ENCODE measurements around the gene IGFL4.

Gene IGFL4

DNA sequence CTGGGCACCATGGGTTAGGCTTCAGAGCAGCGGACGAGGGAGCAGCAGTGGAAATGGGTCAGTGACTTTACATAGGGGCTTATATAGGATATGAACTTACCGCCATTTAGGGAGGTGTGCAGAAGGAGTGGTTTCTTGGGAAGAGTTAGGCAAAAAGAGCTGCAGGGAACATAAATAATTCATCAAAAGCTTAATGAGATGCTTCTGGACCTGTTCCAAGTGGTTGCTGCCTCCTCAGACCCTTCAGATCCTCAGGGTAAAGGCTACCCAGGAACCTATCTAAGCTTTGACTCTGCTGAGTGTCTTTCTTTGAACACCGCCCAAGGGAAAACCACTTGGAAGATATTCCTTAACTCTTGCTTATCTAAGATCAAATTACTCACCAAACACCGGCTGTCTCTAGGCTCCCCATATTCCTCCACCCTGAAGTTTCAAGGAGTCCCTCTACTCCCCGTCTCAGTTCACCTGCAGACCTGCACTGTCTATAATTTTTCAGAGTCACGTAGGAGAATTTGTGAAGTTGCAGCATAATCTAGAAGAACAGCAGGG is at the start of gene IGFL4:
TSS of gene IGFL4 (minus strand) at position 51 of the 549 bp plus-strand sequence. CDS start at position 11, 40 bp downstream.
- H3K27me3 ChIP-seq (ENCODE audit: insufficient read depth, low read length): 0 out of 2 replicates have a peak, but pooled peaks cover 7% of the 10 kb centered on the region

DNA sequence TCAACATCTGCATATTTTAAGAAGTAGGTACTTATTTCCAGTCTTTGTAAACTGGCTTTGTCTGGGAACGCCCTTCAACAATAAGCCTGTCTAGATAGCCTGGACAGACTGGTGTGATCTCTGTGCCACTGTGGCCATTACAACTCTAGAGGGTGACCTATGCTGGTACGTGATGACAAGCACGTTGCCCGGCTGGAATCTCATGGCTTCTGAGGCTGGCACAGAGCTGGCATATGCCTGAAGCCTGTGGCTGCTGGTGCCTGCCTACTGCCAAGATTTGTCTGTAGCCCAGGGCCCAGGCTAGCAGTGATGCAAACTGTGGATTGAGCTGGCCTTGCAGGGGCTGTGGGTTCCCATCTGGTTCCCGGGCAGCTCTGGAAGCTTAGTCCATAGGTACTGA is 49.6 kb upstream of the IGFL4 start:
- peaks cover 4% of the 10 kb centered on the region; the same call in 1 of the 2 replicates for H3K9me3 ChIP-seq (ENCODE audit: low read length)
- H3K4me2 ChIP-seq (ENCODE audit: low read length): no peak overlapping the region
- no peak overlapping the region for H3K27ac ChIP-seq (ENCODE audit: low read depth, low read length, poor library complexity, severe bottlenecking)
- no peak overlapping the region for H2AFZ ChIP-seq (ENCODE audit: low read length)
- TF ChIP-seq, protein P1, sequence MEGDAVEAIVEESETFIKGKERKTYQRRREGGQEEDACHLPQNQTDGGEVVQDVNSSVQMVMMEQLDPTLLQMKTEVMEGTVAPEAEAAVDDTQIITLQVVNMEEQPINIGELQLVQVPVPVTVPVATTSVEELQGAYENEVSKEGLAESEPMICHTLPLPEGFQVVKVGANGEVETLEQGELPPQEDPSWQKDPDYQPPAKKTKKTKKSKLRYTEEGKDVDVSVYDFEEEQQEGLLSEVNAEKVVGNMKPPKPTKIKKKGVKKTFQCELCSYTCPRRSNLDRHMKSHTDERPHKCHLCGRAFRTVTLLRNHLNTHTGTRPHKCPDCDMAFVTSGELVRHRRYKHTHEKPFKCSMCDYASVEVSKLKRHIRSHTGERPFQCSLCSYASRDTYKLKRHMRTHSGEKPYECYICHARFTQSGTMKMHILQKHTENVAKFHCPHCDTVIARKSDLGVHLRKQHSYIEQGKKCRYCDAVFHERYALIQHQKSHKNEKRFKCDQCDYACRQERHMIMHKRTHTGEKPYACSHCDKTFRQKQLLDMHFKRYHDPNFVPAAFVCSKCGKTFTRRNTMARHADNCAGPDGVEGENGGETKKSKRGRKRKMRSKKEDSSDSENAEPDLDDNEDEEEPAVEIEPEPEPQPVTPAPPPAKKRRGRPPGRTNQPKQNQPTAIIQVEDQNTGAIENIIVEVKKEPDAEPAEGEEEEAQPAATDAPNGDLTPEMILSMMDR (IDR thresholded peaks at IDR 0.05; ENCODE audit: low read length): no peak
- TF ChIP-seq EZH2 (IDR thresholded peaks at IDR 0.05; ENCODE audit: borderline replicate concordance, low read length): no peak
- H3F3A ChIP-seq (ENCODE audit: insufficient read depth, low read length): no peaks in the 10 kb centered on the region
- no peaks in the 10 kb centered on the region for H3K36me3 ChIP-seq (ENCODE audit: insufficient read depth, low read length)
- H3K4me1 ChIP-seq (ENCODE audit: insufficient read depth, low read length, severe bottlenecking): no peaks in the 10 kb centered on the region
- H4K20me1 ChIP-seq (ENCODE audit: insufficient read depth, low read length): no peaks in the 10 kb centered on the region
- H3K27me3 ChIP-seq (ENCODE audit: insufficient read depth, low read length): peaks cover 7% of the 10 kb centered on the region; the same call in 1 of the 2 replicates
- H3K9me2 ChIP-seq (ENCODE audit: low read depth, low read length): no peaks in the 10 kb centered on the region
- H3K79me2 ChIP-seq (ENCODE audit: insufficient read depth, low read length): no peaks in the 10 kb centered on the region
- H3K4me3 ChIP-seq (ENCODE audit: low read depth, low read length, poor library complexity, severe bottlenecking): no peak overlapping the region
- no peak overlapping the region for H3K9ac ChIP-seq (ENCODE audit: low read length)

More for the DNA sequence above, at the start of gene IGFL4:
- Histone ChIP-seq H3K4me3 (ENCODE audit: low read depth, low read length, poor library complexity, severe bottlenecking) (no peak within 1 kb of the TSS), H4K20me1 (ENCODE audit: insufficient read depth, low read length) (no peaks in the 10 kb centered on the region), H3K4me2 (ENCODE audit: low read length) (no peak within 1 kb of the TSS), H3K36me3 (ENCODE audit: insufficient read depth, low read length) (no peaks in the 10 kb centered on the region), H3K79me2 (ENCODE audit: insufficient read depth, low read length) (no peaks in the 10 kb centered on the region), H3K9me3 (ENCODE audit: low read length) (no peaks in the 10 kb centered on the region), H3K9me2 (ENCODE audit: low read depth, low read length) (no peaks in the 10 kb centered on the region), H3K27ac (ENCODE audit: low read depth, low read length, poor library complexity, severe bottlenecking) (no peak within 1 kb of the TSS), H3K4me1 (ENCODE audit: insufficient read depth, low read length, severe bottlenecking) (no peaks in the 10 kb centered on the region), H2AFZ (ENCODE audit: low read length) (no peak within 1 kb of the TSS), H3K9ac (ENCODE audit: low read length) (no peak within 1 kb of the TSS), H3F3A (ENCODE audit: insufficient read depth, low read length) (no peaks in the 10 kb centered on the region)
- TF ChIP-seq, protein P1 (IDR thresholded peaks at IDR 0.05; ENCODE audit: low read length): no peak
- no peak for TF ChIP-seq EZH2 (IDR thresholded peaks at IDR 0.05; ENCODE audit: borderline replicate concordance, low read length)

GRCh38 chr19:46089432-46089831 is 48.6 kb upstream of the IGFL4 start:
- no peaks in the 10 kb centered on the region for H3F3A ChIP-seq (ENCODE audit: insufficient read depth, low read length)
- no peak overlapping the region for H3K9ac ChIP-seq (ENCODE audit: low read length)
- H4K20me1 ChIP-seq (ENCODE audit: insufficient read depth, low read length): no peaks in the 10 kb centered on the region

DNA sequence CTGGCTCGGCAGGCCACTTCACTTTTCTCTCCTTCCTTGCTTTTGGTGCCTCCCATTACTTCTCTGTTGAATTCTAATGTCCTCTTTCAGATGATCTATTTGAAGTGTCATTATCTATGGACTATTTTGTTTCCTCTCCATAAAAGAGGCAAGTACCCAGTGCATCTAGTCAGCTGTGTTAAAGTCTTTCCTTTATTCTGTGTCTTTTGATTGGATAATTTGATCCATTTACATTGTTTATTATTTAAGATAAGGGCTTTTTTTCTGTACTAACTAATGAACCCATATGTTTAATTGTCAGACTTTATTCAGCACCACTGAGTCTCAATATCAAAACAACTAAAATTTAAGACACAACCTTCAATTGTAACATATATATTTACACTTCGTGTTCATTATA is 47.3 kb upstream of the IGFL4 start:
- Histone ChIP-seq H3F3A (ENCODE audit: insufficient read depth, low read length) (no peaks in the 10 kb centered on the region), H3K27ac (ENCODE audit: low read depth, low read length, poor library complexity, severe bottlenecking) (no peak overlapping the region), H2AFZ (ENCODE audit: low read length) (no peak overlapping the region), H3K4me2 (ENCODE audit: low read length) (no peak overlapping the region), H3K27me3 (ENCODE audit: insufficient read depth, low read length) (peaks cover 7% of the 10 kb centered on the region; the same call in 1 of the 2 replicates), H3K9ac (ENCODE audit: low read length) (no peak overlapping the region), H3K9me3 (ENCODE audit: low read length) (peaks cover 4% of the 10 kb centered on the region; the same call in 1 of the 2 replicates), H3K9me2 (ENCODE audit: low read depth, low read length) (no peaks in the 10 kb centered on the region), H3K79me2 (ENCODE audit: insufficient read depth, low read length) (no peaks in the 10 kb centered on the region), H4K20me1 (ENCODE audit: insufficient read depth, low read length) (no peaks in the 10 kb centered on the region), H3K4me1 (ENCODE audit: insufficient read depth, low read length, severe bottlenecking) (no peaks in the 10 kb centered on the region), H3K36me3 (ENCODE audit: insufficient read depth, low read length) (no peaks in the 10 kb centered on the region), H3K4me3 (ENCODE audit: low read depth, low read length, poor library complexity, severe bottlenecking) (no peak overlapping the region)
- TF ChIP-seq, protein P1 (IDR thresholded peaks at IDR 0.05; ENCODE audit: low read length): no peak
- TF ChIP-seq EZH2 (IDR thresholded peaks at IDR 0.05; ENCODE audit: borderline replicate concordance, low read length): no peak

More at GRCh38 chr19:46089432-46089831, 48.6 kb upstream of the IGFL4 start:
- no peak overlapping the region for H2AFZ ChIP-seq (ENCODE audit: low read length)
- peaks cover 7% of the 10 kb centered on the region; the same call in 1 of the 2 replicates for H3K27me3 ChIP-seq (ENCODE audit: insufficient read depth, low read length)
- no peak overlapping the region for H3K27ac ChIP-seq (ENCODE audit: low read depth, low read length, poor library complexity, severe bottlenecking)
- no peaks in the 10 kb centered on the region for H3K79me2 ChIP-seq (ENCODE audit: insufficient read depth, low read length)
- peaks cover 4% of the 10 kb centered on the region; the same call in 1 of the 2 replicates for H3K9me3 ChIP-seq (ENCODE audit: low read length)
- no peak overlapping the region for H3K4me2 ChIP-seq (ENCODE audit: low read length)
- H3K4me1 ChIP-seq (ENCODE audit: insufficient read depth, low read length, severe bottlenecking): no peaks in the 10 kb centered on the region
- TF ChIP-seq EZH2 (IDR thresholded peaks at IDR 0.05; ENCODE audit: borderline replicate concordance, low read length): no peak
- no peaks in the 10 kb centered on the region for H3K36me3 ChIP-seq (ENCODE audit: insufficient read depth, low read length)
- no peaks in the 10 kb centered on the region for H3K9me2 ChIP-seq (ENCODE audit: low read depth, low read length)
- H3K4me3 ChIP-seq (ENCODE audit: low read depth, low read length, poor library complexity, severe bottlenecking): no peak overlapping the region

Data from OCI-LY1 (cell line).